Activated naive CD4-positive, alpha-beta T cell treated with anti-CD3 and anti-CD28 coated beads, Interleukin-2, amount 50 U/mL, for 16 hours (primary cell): ENCODE results near the gene PIAS1.
"Not testable (repeated sequence)": the region's sequence is repeated elsewhere in the genome, so short reads cannot be mapped to it uniquely, and the experiment has no call there.

ENCODE experiments used
- DNase-seq: peaks from one replicate; pipeline ENCODE4 v3.0.0-alpha.2; 2020

The PIAS1 gene

GRCh38 chr15:68130851-68131250 lies 76.7 kb downstream of the PIAS1 start:
- no peak for DNase-seq

DNA sequence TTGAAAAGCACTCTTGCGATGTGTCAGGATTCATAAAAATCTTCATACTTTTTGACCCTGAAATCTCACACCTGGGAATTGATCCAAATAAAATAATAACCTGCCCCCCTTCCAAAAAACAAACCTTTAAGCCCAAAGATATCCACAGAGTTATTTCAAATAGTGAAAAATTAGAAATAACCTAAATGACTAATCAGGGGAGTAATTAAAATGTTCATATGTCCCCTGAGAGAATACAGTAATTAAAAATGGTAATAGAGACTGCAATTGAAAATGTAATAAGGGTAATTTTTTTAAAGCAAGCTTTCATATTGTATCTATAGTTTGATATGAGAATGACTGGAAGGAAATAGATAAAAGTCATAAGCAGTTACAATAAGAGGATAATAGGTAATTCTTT lies 83.0 kb downstream of the PIAS1 start:
- no peak for DNase-seq

DNA sequence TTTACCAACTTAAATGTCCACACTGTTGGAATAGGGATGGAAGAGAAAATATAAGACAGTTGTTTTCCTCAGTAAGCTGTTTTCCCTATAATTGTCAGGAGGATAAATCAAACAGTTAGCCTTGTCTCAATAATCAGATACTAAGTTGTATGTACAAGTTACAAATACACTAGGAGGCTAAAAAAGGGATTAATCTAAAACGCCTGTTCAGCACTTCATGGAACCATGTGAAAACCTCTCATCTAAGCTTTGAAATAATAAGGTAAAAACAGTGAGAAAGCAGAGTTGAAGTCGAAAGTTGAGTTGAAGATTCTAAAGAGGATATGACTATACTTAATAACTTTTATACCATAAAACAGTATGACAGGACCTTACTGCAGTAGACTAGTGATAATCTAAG lies 89.0 kb downstream of the PIAS1 start:
- no peak for DNase-seq

DNA sequence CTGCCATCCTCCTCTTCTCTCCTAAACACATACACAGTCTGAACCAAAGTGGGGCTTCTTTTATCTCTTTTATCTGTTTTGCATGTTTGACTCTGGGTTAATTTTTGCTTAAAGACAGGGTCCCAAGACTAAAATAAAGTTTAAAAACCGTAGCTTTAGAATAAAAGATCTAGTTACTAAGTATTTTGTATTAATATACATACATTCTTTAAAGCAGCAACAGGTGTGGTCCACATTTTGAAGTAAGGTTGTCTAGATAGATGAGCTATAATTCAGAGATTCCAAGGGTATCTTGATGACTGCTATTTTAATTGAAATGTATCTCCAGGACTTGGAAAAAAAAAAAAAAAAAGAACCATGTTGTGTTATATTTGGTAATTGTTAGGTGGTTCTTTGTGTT lies 89.7 kb downstream of the PIAS1 start:
- DNase-seq, result no peak

DNA sequence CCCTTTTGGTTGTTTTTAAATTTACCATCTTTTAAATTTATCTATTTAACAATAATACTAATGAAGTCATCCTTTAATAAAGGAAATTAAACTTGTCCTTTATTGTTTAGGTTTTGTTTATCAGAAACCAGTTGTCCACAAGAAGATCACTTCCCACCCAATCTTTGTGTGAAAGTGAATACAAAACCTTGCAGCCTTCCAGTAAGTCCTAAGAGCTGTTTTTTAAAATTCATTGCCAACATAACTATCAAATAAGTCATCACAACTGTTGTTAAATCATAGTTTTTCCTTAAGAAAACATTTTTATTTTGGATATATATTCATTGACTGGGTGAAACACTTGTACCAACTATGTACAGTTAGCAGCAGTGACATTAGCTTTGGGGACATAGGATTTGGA lies 91.6 kb downstream of the PIAS1 start:
- no peak for DNase-seq

- no peak for DNase-seq
These were observed 93.9 kb downstream of the PIAS1 start for GRCh38 chr15:68148039-68148438.

- DNase-seq, result no peak
These were observed 94.9 kb downstream of the PIAS1 start for GRCh38 chr15:68149059-68149458.

DNA sequence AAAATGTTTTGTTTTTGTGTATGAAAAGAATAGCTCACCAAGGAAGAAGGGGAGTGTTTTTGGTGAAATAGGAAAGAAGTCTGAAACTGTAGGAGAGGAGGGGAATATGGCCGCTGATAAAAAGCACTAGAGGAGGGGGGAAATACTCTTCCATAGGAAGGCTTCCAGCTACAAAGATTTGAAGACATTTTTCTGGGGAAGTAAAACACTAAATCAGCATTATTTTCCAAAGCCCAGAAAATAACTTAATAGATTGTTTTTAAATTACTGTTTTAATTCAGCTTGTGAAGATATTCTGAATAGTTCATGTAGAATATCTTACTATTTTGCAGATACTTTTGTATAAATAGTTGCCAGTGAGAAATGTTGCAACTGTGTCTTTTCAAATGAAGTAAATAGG lies 96.1 kb downstream of the PIAS1 start:
- no peak for DNase-seq

- DNase-seq, result no peak
These were observed 97.2 kb downstream of the PIAS1 start for GRCh38 chr15:68151277-68151676.

- no peak for DNase-seq
These were observed 98.2 kb downstream of the PIAS1 start for GRCh38 chr15:68152342-68152741.

- DNase-seq, result peak; percentile 32
These were observed 100.9 kb downstream of the PIAS1 start for GRCh38 chr15:68154923-68155559.

DNA sequence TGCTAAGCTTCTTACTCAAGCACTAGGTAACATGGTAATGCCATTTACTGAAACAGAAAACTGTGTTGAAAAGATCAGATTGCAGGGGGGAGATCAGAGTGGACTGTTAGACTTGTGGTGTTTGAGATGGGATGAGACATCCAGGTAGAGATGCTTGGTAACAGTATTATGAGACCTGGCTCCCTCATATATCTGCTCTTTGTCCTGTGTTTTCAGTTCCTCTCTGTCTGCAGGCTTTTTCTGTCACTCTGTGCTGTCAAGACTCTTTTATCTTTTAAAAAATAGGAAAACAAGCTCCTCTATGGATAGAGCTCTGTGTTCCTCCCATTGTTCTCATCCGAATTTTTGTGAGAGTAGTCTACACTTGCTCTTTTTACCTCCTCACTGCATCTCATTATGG lies 103.0 kb downstream of the PIAS1 start:
- DNase-seq, result no peak

- no peak for DNase-seq
These were observed 104.0 kb downstream of the PIAS1 start for GRCh38 chr15:68158046-68158628.

DNA sequence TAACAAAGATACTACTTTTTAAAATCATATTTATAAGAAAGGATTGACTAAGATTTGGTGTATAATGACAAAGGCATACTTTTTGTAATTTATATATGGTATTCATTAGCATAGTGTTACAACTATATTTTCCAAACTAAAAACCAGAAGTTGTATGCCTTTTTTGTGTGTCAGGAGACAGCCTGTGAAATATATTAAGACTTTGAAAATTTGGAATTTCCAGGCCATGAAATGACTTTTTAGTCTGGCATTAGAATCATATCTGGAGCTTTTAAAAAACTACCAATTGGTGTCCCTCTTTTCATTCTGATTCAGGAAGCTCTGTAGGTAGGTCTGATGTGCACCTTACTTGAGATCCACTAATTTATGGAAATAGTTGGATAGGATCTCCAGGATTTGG lies 109.1 kb downstream of the PIAS1 start:
- DNase-seq, result no peak

DNA sequence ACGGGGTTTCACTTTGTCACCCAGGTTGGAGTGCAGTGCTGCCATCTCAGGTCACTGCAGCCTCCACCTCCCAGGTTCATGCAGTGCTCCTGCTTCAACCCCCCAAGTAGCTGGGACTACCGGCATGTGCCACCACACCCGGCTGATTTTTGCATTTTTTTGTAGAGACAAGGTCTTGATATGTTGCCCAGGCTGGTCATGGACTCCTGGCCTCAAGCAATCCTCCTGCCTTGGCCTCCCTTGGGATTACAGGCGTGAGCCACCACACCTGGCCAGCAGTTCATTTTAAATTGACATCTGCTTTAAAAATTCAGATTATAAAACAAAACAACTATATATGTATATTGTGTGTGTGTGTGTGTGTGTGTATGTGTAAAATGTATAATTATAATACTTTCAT lies 112.7 kb downstream of the PIAS1 start:
- no peak for DNase-seq

DNA sequence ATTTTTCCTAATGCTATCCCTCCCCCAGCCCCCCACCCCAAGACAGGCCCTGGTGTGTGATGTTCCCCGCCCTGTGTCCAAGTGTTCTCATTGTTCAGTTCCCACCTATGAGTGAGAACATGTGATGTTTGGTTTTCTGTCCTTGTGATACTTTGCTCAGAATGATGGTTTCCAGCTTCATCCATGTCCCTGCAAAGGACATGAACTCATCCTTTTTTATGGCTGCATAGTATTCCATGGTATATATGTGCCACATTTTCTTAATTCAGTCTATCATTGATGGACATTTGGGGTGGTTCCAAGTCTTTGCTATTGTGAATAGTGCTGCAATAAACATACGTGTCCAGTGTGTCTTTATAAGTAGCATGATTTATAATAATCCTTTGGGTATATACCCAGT lies 117.9 kb downstream of the PIAS1 start:
- not testable (repeated sequence) for DNase-seq

GRCh38 chr15:68173119-68173518 lies 119.0 kb downstream of the PIAS1 start:
- DNase-seq, result no peak

DNA sequence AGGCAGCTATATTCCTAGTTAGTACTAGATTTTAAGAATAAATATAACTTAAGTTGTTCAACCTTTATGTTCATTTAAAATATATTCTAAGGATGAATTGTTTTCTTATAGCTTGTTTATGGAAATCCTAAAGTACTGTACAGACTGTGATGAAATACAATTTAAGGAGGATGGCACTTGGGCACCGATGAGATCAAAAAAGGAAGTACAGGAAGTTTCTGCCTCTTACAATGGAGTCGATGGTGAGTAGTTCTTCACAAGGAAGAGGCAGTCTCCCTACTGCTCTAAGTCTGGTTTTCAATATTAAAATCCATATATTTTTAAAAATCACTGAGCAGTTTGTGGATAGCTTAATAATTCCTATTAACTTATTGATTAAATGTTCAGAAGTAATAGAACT lies 121.4 kb downstream of the PIAS1 start:
- no peak for DNase-seq

DNA sequence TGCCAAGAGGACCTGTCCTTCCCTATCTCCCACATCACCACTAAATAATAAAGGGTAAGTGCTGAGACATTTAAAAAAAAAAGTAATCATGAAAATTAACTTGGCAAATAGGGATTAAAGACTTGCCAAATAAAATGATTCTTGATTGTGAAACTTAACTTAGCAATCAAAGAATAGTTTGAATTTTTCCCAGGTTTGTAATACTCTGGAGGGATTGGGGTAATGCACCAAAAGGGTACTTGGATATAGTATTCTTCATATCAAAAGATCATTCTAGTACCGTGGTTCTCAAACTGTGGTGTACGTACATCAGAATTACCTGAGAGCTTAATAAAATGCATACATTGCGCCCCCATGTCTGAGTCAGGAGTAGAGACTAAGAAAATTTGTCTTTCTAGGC lies 122.5 kb downstream of the PIAS1 start:
- DNase-seq, result no peak

GRCh38 chr15:68177742-68178141 lies 123.6 kb downstream of the PIAS1 start:
- DNase-seq, result no peak

GRCh38 chr15:68183616-68184315 lies 129.7 kb downstream of the PIAS1 start:
- DNase-seq, result no peak

DNA sequence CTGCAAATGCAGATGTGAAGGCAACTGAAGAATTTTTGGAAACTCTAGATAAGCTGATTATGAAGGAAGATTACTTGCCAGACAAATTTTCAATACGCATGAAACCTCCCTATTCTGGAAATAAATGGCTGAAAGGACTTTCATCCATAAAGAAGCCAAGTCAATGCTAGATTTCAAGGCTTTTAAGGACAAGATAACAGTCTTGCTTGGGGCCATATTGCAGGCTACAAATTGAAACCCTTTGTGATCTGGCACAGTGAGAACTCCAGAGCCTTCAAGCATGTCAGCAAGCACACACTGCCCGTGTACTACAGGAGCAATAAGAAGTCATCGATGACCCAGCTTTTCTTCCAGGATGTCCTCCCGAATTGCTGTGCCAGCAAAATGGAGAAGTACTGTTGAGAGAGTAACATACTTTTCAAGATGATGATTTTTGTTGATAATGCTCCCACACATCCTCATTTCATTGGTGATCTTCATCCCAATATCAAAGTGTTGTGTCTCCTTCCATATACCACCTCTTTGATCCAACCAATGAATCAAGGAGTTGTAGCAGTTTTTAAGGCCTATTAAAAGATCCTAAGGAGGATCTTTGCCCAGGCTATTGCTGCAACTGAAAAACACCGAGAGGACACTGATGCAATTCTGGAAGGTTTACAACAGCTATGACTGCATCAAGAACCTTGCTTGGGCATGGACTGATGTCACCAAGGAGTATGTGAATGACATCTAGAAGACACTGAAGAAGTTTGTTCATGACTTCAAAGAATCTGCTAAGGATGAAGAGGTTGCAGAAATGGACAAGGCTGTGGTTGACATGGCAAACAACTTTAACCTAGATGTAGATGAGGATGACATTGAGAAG lies 130.7 kb downstream of the PIAS1 start:
- DNase-seq, result no peak

DNA sequence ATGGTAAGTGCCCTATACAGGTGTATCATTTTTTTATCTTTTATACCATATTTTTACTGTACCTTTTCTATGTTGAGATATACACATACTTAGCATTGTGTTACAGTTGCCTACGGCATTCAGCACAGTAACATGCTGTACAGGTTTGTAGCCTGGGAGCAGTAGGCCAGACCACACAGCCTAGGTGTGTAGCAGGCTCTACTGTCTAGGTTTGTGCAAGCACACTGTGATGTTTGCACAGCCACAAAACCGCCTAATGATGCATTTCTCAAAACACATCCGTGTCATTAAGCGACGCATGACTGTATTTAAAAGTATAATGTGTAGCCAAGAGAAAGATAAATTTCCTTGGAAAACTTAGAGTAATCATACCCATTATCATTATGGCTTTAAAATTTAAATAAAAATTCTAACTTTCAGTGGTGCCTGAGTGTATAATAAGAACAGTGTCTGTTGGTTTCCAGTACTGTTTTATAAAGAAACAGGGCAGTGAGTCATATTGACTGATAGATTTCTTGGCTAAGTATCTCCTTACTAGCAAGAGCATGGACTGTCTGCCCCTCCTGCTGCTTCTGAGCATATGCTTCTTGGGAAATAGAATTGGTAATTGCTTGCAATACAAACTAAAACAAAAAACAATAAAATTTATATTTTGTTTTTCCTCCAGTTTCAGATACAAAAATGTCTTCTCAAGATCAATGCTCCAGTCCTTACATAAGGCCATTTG lies 132.7 kb downstream of the PIAS1 start:
- DNase-seq, result no peak
